H9 (cell line): ENCODE measurements around the gene RHOB. TPM values are rescaled to one million over a fixed set of nuclear protein-coding genes. Genes with fewer than 3 reads are reported as not detected.

Source experiments
- DNase-seq: peaks from one replicate; pipeline ENCODE4 v3.0.0-alpha.2; 2017
- H2AFZ ChIP-seq: one replicate; pipeline ENCODE4 v1.6.1; 2013; ENCODE audit warnings: mild to moderate bottlenecking, low read length, control low read depth, moderate library complexity
- H2AK5ac ChIP-seq: 2 replicates; pipeline ENCODE4 v1.6.1; 2013; ENCODE audit warnings: low read length, control low read depth, mixed read lengths; ENCODE audit not compliant: insufficient read length
- H2BK120ac ChIP-seq: one replicate; pipeline ENCODE4 v1.6.1; 2013; ENCODE audit warnings: low read depth, mild to moderate bottlenecking, low read length, control low read depth, inconsistent platforms; ENCODE audit not compliant: poor library complexity, severe bottlenecking
- H2BK12ac ChIP-seq: 2 replicates; pipeline ENCODE4 v1.6.1; 2013; ENCODE audit warnings: low read length, control low read depth, mixed read lengths, low read depth; ENCODE audit not compliant: insufficient read length
- H2BK15ac ChIP-seq: 2 replicates; pipeline ENCODE4 v1.6.1; 2013; ENCODE audit warnings: low read depth, low read length, control low read depth
- H2BK20ac ChIP-seq: one replicate; pipeline ENCODE4 v1.6.1; 2013; ENCODE audit warnings: low read depth, mild to moderate bottlenecking, low read length, control low read depth, inconsistent platforms; ENCODE audit not compliant: poor library complexity, severe bottlenecking
- H2BK5ac ChIP-seq: 2 replicates; pipeline ENCODE4 v1.6.1; 2013; ENCODE audit warnings: low read length, control low read depth, mixed read lengths; ENCODE audit not compliant: insufficient read length
- H3K14ac ChIP-seq: 2 replicates; pipeline ENCODE4 v1.6.1; 2013; ENCODE audit warnings: low read length, control low read depth; ENCODE audit not compliant: insufficient read depth
- H3K18ac ChIP-seq: 2 replicates; pipeline ENCODE4 v1.6.1; 2013; ENCODE audit warnings: low read depth, mild to moderate bottlenecking, mixed read lengths, low read length, control low read depth; ENCODE audit not compliant: insufficient read length
- H3K23ac ChIP-seq: 2 replicates; pipeline ENCODE4 v1.6.1; 2013; ENCODE audit warnings: low read length, control low read depth, mixed read lengths, low read depth; ENCODE audit not compliant: insufficient read length
- H3K23me2 ChIP-seq: 2 replicates; pipeline ENCODE4 v1.6.1; 2013; ENCODE audit warnings: low read depth, mild to moderate bottlenecking, mixed read lengths, low read length, control low read depth; ENCODE audit not compliant: insufficient read length, poor library complexity, severe bottlenecking
- H3K27ac ChIP-seq: 2 replicates; pipeline ENCODE4 v1.5.1; 2013; ENCODE audit warnings: low read length, control low read depth, mixed read lengths, low read depth; ENCODE audit not compliant: insufficient read length
- H3K27me3 ChIP-seq: 2 replicates; pipeline ENCODE4 v1.6.1; 2013; ENCODE audit warnings: low read length, control low read depth, inconsistent platforms; ENCODE audit not compliant: insufficient read depth
- H3K4ac ChIP-seq: 2 replicates; pipeline ENCODE4 v1.6.1; 2013; ENCODE audit warnings: low read depth, mild to moderate bottlenecking, control low read depth, inconsistent platforms, low read length, moderate library complexity
- H3K4me1 ChIP-seq: 2 replicates; pipeline ENCODE4 v1.6.1; 2013; ENCODE audit warnings: low read length, control low read depth, inconsistent platforms; ENCODE audit not compliant: insufficient read depth
- H3K4me2 ChIP-seq: 2 replicates; pipeline ENCODE4 v1.6.1; 2013; ENCODE audit warnings: low read length, control low read depth, mixed read lengths; ENCODE audit not compliant: insufficient read length, insufficient read depth
- H3K56ac ChIP-seq: 2 replicates; pipeline ENCODE4 v1.6.1; 2013; ENCODE audit warnings: low read depth, mild to moderate bottlenecking, mixed read lengths, low read length, control low read depth; ENCODE audit not compliant: insufficient read length
- H3K79me1 ChIP-seq: 2 replicates; pipeline ENCODE4 v1.6.1; 2013; ENCODE audit warnings: low read depth, mild to moderate bottlenecking, moderate library complexity, low read length, control low read depth, inconsistent platforms; ENCODE audit not compliant: insufficient read depth, poor library complexity, severe bottlenecking
- H3K79me2 ChIP-seq: 2 replicates; pipeline ENCODE4 v1.6.1; 2013; ENCODE audit warnings: low read length, control low read depth, inconsistent platforms; ENCODE audit not compliant: insufficient read depth
- H3K9ac ChIP-seq: 2 replicates; pipeline ENCODE4 v1.6.1; 2013; ENCODE audit warnings: low read length, control low read depth, mixed read lengths; ENCODE audit not compliant: insufficient read length; ENCODE audit errors: extremely low read depth
- H3K9me3 ChIP-seq: one replicate; pipeline ENCODE4 v1.6.1; 2013; ENCODE audit warnings: low read depth, low read length, inconsistent platforms; ENCODE audit not compliant: control insufficient read depth
- H3T11ph ChIP-seq: one replicate; pipeline ENCODE4 v1.6.1; 2013; ENCODE audit warnings: mild to moderate bottlenecking, low read length, control low read depth, inconsistent platforms
- H4K20me1 ChIP-seq: one replicate; pipeline ENCODE4 v1.6.1; 2013; ENCODE audit not compliant: control insufficient read depth, insufficient read length, insufficient read depth
- H4K5ac ChIP-seq: 2 replicates; pipeline ENCODE4 v1.6.1; 2013; ENCODE audit warnings: low read depth, mild to moderate bottlenecking, mixed read lengths, low read length, control low read depth; ENCODE audit not compliant: insufficient read length
- H4K8ac ChIP-seq: replicated peaks from 2 replicates; pipeline ENCODE4 v1.6.1; 2013; ENCODE audit warnings: low read length, control low read depth, mixed read lengths, low read depth; ENCODE audit not compliant: insufficient read length
- H4K91ac ChIP-seq: 2 replicates; pipeline ENCODE4 v1.6.1; 2013; ENCODE audit warnings: low read depth, mild to moderate bottlenecking, moderate library complexity, mixed read lengths, low read length, control low read depth; ENCODE audit not compliant: insufficient read length
- H3K27ac Mint-ChIP-seq, 3 experiments: 2 replicates in 2 of 3; 3 replicates in 1 of 3; pipeline ENCODE4 v1.8.0; 2020 to 2021; ENCODE audit warnings: mixed read lengths in 3 of 3, mild to moderate bottlenecking in 1 of 3, moderate library complexity in 1 of 3
- H3K27me3 Mint-ChIP-seq: 2 replicates; pipeline ENCODE4 v1.8.0; 2021; ENCODE audit warnings: low read depth, mild to moderate bottlenecking, moderate library complexity, mixed read lengths
- H3K36me3 Mint-ChIP-seq, 3 experiments: 2 replicates in 2 of 3; 3 replicates in 1 of 3; pipeline ENCODE4 v1.8.0; 2020 to 2021; ENCODE audit warnings: low read depth in 3 of 3, mixed read lengths in 3 of 3; ENCODE audit not compliant: insufficient read depth in 1 of 3
- H3K4me1 Mint-ChIP-seq, 2 experiments: 2 replicates each; pipeline ENCODE4 v1.8.0; 2020; ENCODE audit warnings: mixed read lengths in 2 of 2
- H3K4me3 Mint-ChIP-seq, 2 experiments: 2 replicates in 1 of 2; 3 replicates in 1 of 2; pipeline ENCODE4 v1.8.0; 2020 to 2021; ENCODE audit warnings: mild to moderate bottlenecking in 2 of 2, mixed read lengths in 2 of 2, moderate library complexity in 1 of 2
- H3K9me3 Mint-ChIP-seq, 2 experiments: 2 replicates in 1 of 2; 3 replicates in 1 of 2; pipeline ENCODE4 v1.8.0; 2020; ENCODE audit warnings: mild to moderate bottlenecking in 2 of 2, mixed read lengths in 2 of 2, moderate library complexity in 1 of 2
- WGBS: extraction: QIAGEN DNeasy Blood & Tissue Kit; methylation state at CpG from one replicate; pipeline ENCODE4 v1.1.7; 2013; ENCODE audit warnings: missing lambda C conversion rate, low lambda C conversion rate, mixed read lengths; ENCODE audit not compliant: insufficient read length; ENCODE audit errors: extremely low coverage; 5-methylcytosine and 5-hydroxymethylcytosine counted together
- total RNA-seq: library from RNA; stranded (reverse); gene quantifications from 2 replicates; pipeline ENCODE4 v1.2.1, GENCODE V29; 2021
- TF ChIP-seq, protein P1 (sequence below): fragments of 200-600 bp; sonication (generic); conservative IDR thresholded peaks from 3 replicates; pipeline ENCODE4 v1.8.0; 2021; ENCODE audit warnings: antibody characterized with exemption, mild to moderate bottlenecking

RHOB gene
- total RNA-seq, 1 experiment from 2014 or later, result 10.3 TPM

- no peak overlapping the region for H3K9ac ChIP-seq
- H3K23ac ChIP-seq, result no peak overlapping the region
- H2BK20ac ChIP-seq, result no peak overlapping the region
- TF ChIP-seq, protein P1, sequence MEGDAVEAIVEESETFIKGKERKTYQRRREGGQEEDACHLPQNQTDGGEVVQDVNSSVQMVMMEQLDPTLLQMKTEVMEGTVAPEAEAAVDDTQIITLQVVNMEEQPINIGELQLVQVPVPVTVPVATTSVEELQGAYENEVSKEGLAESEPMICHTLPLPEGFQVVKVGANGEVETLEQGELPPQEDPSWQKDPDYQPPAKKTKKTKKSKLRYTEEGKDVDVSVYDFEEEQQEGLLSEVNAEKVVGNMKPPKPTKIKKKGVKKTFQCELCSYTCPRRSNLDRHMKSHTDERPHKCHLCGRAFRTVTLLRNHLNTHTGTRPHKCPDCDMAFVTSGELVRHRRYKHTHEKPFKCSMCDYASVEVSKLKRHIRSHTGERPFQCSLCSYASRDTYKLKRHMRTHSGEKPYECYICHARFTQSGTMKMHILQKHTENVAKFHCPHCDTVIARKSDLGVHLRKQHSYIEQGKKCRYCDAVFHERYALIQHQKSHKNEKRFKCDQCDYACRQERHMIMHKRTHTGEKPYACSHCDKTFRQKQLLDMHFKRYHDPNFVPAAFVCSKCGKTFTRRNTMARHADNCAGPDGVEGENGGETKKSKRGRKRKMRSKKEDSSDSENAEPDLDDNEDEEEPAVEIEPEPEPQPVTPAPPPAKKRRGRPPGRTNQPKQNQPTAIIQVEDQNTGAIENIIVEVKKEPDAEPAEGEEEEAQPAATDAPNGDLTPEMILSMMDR, result no peak
- H3K9me3 ChIP-seq, result no peaks in the 10 kb centered on the region
- WGBS, result no CpG with 5 or more reads among the region's 6 CpGs
- no peak overlapping the region for H3K14ac ChIP-seq
- H2BK5ac ChIP-seq, result no peak overlapping the region
- DNase-seq, result no peak
- no peaks in the 10 kb centered on the region for H3K79me1 ChIP-seq
- no peak overlapping the region for H4K5ac ChIP-seq
- H3K27me3 ChIP-seq, result no peaks in the 10 kb centered on the region; the same call in 1 of the 2 replicates
- Mint-ChIP-seq H3K27me3 (peaks cover 22% of the 10 kb centered on the region), H3K36me3 (no peaks in the 10 kb centered on the region), H3K9me3 (no peaks in the 10 kb centered on the region), H3K4me1 (peaks cover 12 to 14% of the 10 kb centered on the region in 2 experiments), H3K4me3 (no peak overlapping the region), H3K27ac (no peak overlapping the region)
- no peak overlapping the region for H2BK12ac ChIP-seq
- H3K4ac ChIP-seq, result no peak overlapping the region
- no peaks in the 10 kb centered on the region for H3K23me2 ChIP-seq
- H3T11ph ChIP-seq, result no peak overlapping the region
- H2AK5ac ChIP-seq, result no peak overlapping the region
- no peak overlapping the region for H4K91ac ChIP-seq
- no peak overlapping the region for H3K56ac ChIP-seq
- H3K79me2 ChIP-seq, result no peaks in the 10 kb centered on the region
- no peak overlapping the region for H3K27ac ChIP-seq
- H3K4me2 ChIP-seq, result no peak overlapping the region
- no peak overlapping the region for H4K8ac ChIP-seq
- H2BK15ac ChIP-seq, result no peak overlapping the region
- no peak overlapping the region for H3K18ac ChIP-seq
- no peaks in the 10 kb centered on the region; the same call in 1 of the 2 replicates for H3K4me1 ChIP-seq
- no peaks in the 10 kb centered on the region for H4K20me1 ChIP-seq
- no peak overlapping the region for H2AFZ ChIP-seq
- no peak overlapping the region for H2BK120ac ChIP-seq
Observed at GRCh38 chr2:20470211-20470610, 23.3 kb downstream of the RHOB start.
